NOMO-1 treated with dmso at 0.1 percent for 144 hours (cell line): ENCODE data around the gene IRAK1.

ENCODE experiments used
- DNase-seq: peaks from one replicate; lab custom pipeline; 2025; ENCODE audit not compliant: unreplicated experiment; lab: John Stamatoyannopoulos, UW

Gene IRAK1

DNA sequence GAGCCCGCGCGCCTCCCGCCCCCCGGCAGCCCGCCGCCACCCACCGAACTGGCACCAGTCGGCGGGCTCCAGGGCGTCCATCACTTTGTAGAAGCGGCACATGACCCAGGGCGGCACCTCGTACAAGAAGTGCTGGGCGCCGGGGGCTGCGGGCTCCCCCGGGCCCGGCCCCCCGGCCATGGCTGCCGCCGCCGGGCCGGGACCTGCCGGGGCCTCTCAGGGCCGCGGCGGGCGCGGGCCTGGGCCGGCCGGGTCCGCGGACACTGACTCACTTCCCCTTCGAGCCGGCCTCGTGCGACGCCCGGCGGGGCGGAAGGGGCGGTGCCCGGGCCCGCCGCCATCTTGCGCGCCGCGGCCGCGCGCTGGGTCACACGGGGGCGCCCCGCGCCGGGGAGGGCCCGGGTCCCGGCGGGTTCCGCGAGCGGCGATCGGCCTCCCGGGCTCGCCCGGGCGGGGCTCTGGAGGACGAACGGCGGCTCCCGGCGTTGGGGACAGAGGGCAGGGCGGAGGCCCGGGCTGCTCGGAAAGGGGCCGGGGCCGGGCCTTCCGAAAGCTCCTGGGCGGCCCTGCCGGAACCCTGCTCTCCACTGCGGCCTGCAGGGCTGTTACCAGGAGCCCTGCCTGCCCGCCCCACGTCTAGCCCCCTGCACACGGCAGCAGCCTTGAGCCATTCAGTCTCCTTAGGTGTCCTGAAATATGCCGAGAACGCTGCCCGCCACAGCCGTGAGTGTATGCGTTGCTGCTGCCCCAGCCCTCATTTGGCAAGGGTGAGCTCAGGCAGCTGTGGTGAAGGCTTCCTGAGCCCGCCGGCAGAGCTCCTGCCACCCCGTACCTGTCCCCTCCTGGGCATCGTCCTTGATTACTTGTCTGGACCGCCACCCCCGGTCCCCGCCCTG lies at the start of gene IRAK1:
Gene IRAK1 (minus strand): TSS at position 270 of the 896 bp plus-strand sequence. CDS start 90 bp downstream, at position 180.
- peak; percentile 21 for DNase-seq

- no peak for DNase-seq
These were observed 48.9 kb upstream of the IRAK1 start for GRCh38 chrX:154068560-154068959.

DNA sequence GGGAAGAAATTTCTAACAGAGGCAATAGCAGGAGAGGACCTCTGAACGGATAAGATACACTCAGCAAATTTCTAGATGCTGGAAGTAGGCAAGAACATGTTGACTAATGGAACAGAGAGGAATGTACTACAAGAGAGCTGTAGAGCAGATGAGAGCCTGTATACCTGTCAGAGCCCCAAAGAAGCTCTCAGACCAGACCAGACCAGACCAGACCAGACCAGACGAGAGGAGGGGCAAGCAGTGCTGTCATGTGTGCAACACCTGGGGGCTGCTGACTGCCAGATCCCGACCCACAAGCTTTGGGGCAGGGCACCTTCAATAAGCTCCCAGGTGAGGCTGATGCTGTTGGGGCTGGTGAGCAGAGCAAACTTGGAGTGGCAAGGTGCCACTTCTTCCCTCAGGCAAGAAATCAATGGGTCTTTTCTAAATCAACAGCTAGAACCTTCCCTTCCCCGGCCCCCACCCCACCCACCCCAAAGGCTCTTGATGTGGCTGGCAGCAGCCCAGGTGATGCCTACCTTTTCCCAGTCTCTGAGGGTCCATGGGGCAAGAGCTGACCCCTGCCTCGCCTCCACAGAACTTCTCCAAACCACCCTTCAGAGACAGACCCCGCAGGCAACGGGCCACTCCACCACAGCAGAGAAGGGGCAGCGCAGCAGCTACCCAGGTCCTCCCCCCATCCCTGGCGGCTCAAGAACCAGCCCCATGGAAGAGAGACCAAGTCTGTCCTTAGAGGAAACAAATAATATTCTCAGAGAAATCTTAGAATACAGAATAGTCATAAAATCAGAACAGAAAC lies 45.1 kb upstream of the IRAK1 start:
- DNase-seq, result no peak

- no peak for DNase-seq
These were observed 43.5 kb upstream of the IRAK1 start for GRCh38 chrX:154063234-154063633.

- no peak for DNase-seq
These were observed 42.1 kb upstream of the IRAK1 start for GRCh38 chrX:154061801-154062200.

DNA sequence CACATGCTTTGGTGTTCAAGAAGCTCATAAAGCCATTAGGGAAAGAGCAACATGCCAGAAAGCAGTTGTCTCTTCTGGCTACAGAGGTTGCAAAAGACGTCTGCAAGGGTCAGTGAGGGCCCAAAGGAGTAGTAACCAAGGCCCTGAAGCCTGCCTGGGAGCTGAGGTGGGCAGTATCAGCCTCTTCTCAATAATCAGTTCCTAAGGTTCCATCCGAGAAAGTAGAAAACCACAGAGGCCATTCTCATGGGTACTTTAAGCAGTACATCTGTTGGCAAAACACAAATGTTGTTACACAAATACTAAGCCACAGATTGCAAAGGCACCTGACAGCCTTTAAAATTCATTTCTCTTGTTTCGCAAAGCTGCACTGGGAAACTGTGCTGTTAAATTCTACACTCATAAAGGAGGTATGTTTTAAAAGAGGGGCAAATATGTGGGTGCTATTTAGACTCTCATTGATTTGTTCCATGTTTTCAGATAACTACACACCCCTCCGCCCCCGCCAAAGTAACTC lies 40.1 kb upstream of the IRAK1 start:
- no peak for DNase-seq

DNA sequence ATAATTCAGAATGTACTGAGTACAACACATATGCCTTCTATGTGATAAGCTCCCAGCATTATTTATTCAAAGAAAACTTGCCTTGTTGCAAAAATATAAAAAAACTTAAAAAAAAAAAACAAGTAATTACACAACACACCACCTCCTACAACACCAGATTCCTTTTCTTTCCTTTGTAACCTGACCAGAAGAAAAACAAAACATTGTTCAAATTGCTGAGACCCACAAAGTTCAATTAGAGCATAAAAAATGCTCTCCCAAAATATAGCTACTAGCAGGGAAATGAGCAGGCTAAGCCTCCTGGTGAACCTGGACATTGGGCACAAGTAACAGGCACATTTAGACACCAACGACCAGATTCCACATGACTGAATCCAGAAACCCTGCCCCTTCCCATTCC lies 39.5 kb upstream of the IRAK1 start:
- DNase-seq, result no peak

- no peak for DNase-seq
These were observed 38.7 kb upstream of the IRAK1 start for GRCh38 chrX:154058214-154058997.

GRCh38 chrX:154057791-154058190 lies 38.1 kb upstream of the IRAK1 start:
- DNase-seq, result no peak

DNA sequence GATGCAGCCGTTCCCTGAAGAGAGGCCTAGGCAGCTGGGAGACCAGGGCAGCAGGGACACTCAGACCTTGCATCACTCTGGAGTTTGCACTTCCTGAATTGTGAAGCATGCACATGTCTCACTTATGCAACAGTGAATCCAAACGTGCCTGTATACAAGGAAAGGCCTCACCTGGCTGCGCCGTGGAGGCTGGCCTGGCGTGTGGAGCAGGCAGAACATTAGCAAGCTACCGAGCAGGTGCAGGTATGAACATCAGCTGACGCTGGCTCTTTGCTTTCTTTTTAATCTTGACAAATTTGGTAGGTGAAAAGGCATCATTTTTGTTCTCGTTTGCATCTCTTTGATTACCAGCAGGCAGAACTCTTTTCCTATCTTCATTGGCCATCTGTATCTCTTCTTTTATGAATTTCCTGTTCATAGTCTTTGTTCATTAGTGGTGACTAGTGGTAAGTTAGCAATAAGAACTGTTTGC lies 37.1 kb upstream of the IRAK1 start:
- no peak for DNase-seq

DNA sequence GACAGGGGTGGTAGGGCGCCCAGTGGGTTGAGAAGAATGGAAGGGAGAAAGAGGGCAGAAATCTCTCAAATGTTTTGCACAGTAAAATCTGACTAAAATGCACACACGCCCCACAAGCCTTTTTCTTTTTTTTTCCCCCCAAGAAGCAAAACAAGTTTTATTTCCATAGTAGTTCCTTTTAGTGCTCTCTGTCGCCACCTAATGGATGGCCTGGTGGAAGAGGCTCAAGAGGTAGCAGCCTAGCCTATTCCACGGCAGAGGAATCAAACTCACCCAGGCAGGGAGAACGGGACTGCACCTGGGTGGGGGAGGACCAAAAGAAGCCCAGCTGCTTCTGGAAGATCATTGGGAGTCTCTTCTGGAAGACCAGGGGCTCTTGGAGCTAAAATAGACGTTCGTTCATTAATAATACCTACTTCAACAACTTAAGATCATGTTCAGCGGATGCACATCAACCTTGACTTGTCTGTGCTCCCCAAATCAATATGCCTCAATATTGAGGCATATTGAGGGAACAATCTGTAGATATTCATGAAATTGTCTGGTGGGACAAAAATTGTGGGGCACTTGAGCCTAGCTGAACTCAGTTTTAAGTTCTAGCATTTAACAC lies 31.6 kb upstream of the IRAK1 start:
- no peak for DNase-seq

- no peak for DNase-seq
These were observed 30.4 kb upstream of the IRAK1 start for GRCh38 chrX:154050113-154050495.

- no peak for DNase-seq
These were observed 29.8 kb upstream of the IRAK1 start for GRCh38 chrX:154049209-154050112.

DNA sequence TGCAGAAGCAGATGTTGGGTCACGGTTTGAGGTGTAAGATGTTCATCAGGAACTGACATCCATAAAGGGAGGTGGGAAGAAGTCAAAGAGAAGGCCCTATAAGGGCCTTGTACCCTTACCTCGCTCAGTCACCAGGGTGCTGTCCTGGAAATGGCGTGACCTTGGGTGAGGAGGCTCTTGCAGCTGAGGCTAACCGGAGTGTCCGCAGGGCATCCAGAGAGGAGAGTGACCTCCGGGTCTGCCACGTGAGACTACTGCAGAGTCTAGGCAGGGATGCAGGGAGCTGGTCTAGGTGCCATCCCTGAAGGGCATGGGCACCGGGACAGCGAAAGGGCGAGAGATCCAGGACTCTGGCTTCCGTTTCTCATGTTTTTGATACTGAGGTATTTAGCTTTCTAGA lies 28.7 kb upstream of the IRAK1 start:
- no peak for DNase-seq

DNA sequence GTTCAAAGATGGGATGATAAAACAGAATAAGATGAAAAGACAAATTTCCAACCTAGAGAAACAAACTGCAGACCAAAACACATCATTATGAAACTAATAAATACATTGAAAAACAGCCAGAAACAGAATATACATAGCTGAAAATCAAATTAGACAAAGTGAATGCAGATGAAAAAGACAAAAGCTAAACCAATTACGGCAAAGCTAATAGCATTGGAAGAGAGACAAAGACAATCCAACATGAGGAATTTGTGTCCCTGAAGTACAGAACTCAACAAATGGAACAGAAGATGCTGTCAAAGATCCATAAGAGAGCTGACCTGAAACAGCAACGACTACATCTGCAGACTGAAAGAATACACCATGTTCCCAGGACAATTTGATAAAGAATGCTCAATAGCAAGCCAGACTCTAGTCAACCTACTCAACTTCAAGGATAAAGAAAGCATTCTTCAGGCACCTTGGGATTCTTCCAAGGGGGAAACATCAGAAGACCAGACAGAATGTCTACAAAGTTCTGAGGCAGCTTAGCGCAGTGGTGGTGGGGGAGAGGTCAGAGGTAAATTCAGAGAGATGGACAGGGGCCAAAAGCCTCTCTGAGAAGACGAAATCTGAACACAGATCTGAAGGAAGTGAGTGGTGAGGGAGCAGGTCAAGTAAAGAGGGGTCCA lies 27.4 kb upstream of the IRAK1 start:
- no peak for DNase-seq

- DNase-seq, result no peak
These were observed 26.5 kb upstream of the IRAK1 start for GRCh38 chrX:154046031-154046781.

DNA sequence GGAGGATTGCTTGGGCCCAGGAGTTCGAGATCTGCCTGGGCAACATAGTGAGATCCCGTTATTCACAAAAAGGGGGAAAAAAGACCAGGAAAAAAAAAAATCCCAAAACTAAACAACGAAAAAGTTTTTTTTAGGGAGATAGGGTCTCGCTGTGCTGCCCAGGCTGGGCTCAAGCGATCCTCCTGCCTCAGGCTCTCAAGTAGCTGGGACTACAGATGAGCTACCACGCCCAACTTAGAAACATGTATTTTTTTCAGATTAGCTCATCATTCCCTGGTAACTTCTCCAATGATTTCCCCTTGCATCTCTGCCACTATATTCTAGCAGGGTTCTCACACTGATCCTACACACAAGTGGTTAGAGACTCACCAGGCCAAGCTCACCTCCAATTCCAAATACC lies 24.4 kb upstream of the IRAK1 start:
- no peak for DNase-seq
